ENCODE results near the gene AKT3. TPM values are rescaled to one million over a fixed set of nuclear protein-coding genes. Genes with fewer than 3 reads are reported as not detected.
A peak's percentile ranks its signal among the peaks of the same experiment; 100 is the strongest.
"Not testable (repeated sequence)": the region's sequence is repeated elsewhere in the genome, so short reads cannot be mapped to it uniquely, and the experiment has no call there.

Gene AKT3
- polyA plus RNA-seq, 3 donors from 2014 or later = 2.5 to 7.3 (median 5.2) TPM

DNA sequence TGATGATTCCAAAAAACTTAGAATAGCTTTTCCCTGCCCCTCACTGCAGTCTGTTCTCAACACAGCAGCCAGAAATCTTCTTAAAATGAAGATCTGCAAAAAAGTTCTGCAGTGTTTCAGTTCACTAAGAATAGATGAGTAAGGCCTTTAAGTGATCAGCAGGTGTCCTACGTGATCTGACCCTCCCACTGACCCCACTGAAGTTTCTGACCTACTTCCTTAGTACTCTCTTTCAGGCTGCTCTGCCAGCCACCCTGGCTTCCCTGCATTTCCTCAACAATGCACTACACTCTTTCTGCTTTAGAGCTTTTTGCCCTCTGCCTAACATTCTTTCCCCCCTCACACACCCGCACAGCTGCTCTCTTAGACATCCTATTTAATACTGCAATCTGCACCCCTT is 182.5 kb downstream of the AKT3 start:
- no peaks in the 10 kb centered on the region for H3K27me3 Mint-ChIP-seq (ENCODE audit: low read depth in 3 of 3)
- no peaks in the 10 kb centered on the region for H3K9me3 Mint-ChIP-seq

DNA sequence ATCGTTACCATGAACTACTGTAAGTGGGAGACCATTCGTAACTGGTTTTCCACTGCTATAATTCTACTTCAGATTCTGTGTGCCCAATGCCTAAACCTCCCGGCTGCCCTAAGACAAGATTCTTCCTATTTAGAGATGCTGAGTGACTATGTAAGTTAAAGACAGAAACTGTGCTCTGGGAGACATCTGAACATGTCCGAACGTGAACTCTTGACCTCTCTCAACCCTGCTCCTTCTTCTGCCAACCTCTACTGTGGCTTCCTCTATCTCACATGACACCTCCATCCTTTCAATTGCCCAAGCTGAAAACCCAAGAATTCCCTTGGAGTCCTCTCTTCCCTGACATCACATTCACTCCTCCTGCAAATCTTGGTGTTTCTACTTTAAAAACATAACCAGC is 182.9 kb downstream of the AKT3 start:
- peak overlapping the region in 2 of 6 donors; percentile 32 to 66 for H3K27ac Mint-ChIP-seq
- peaks cover 3 to 11% (median 7%) of the 10 kb centered on the region in 3 donors for H3K36me3 Mint-ChIP-seq
- no peaks in the 10 kb centered on the region for H3K27me3 Mint-ChIP-seq (ENCODE audit: low read depth in 3 of 3)
- no peak overlapping the region for H3K4me3 Mint-ChIP-seq
- H3K9me3 Mint-ChIP-seq = no peaks in the 10 kb centered on the region
- no peak for DNase-seq
- peaks cover 13 to 38% of the 10 kb centered on the region in 2 donors for H3K4me1 Mint-ChIP-seq

More for the DNA sequence above, 182.5 kb downstream of the AKT3 start:
- Mint-ChIP-seq H3K27ac (peak overlapping the region in 2 of 6 donors; percentile 32 to 66), H3K4me3 (no peak overlapping the region), H3K4me1 (peaks cover 13 to 38% of the 10 kb centered on the region in 2 donors), H3K36me3 (peaks cover 3 to 11% (median 7%) of the 10 kb centered on the region in 3 donors)
- DNase-seq = no peak

DNA sequence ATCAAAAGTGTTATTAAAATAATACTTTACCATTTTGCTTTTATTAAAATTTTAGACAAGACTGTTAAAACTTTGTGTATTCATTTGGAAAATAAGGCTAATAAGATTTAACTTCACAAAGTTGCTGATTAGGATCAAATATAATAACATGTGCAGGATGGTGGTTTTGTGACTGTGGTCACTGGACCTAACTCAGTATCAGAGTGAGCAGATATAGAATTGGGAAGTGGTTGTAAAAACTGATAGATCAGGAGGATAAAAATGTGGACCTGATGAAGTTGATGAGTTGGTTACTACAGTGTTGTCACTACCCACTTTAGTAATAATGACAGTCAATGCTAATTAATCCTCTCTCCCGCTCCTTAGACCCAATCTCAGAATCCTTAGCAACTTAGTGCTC is 186.4 kb downstream of the AKT3 start:
- Mint-ChIP-seq H3K27ac (peak overlapping the region in 2 of 6 donors; percentile 46 to 57), H3K36me3 (peaks cover 8 to 22% (median 19%) of the 10 kb centered on the region in 3 donors), H3K4me3 (no peak overlapping the region), H3K9me3 (no peaks in the 10 kb centered on the region), H3K27me3 (ENCODE audit: low read depth in 3 of 3) (no peaks in the 10 kb centered on the region), H3K4me1 (peaks cover 10 to 43% of the 10 kb centered on the region in 2 donors)
- DNase-seq = no peak

DNA sequence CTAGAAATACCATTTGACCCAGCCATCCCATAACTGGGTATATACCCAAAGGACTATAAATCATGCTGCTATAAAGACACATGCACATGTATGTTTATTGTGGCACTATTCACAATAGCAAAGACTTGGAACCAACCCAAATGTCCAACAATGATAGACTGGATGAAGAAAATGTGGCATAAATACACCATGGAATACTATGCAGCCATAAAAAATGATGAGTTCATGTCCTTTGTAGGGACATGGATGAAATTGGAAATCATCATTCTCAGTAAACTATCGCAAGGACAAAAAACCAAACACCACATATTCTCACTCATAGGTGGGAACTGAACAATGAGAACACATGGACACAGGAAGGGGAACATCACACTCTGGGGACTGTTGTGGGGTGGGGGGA is 187.9 kb downstream of the AKT3 start:
- not testable (repeated sequence) for H3K27me3 Mint-ChIP-seq (ENCODE audit: low read depth in 3 of 3); H3K4me3 Mint-ChIP-seq; H3K9me3 Mint-ChIP-seq; DNase-seq; H3K27ac Mint-ChIP-seq
- Mint-ChIP-seq H3K4me1 (peaks cover 4 to 47% of the 10 kb centered on the region in 2 donors), H3K36me3 (peaks cover 15 to 22% (median 17%) of the 10 kb centered on the region in 3 donors)

DNA sequence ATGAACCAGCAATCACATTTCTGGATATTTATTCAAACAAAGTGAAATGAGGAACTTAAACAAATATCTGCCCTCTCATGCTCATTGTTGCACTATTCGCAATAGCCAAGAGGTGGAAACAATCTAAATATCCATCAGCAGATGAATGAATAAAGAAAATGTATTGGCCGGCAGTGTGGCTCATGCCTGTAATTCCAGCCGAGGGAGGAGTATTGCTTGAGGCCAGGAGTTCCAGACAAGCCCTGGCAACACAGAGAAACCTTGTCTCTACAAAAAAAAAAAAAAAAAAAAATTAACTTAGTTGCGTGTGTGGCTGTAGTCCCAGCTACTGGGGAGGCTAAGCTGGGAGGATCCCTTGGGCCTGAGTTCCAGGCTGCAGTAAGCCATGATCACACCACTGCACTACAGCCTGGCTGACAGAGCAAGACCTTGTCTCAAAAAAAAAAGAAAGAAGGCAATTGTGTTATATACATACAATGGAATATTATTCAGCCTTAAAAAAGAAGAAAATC is 191.4 kb downstream of the AKT3 start:
- Mint-ChIP-seq H3K36me3 (peaks cover 15 to 19% (median 15%) of the 10 kb centered on the region in 3 donors), H3K27me3 (ENCODE audit: low read depth in 3 of 3) (no peaks in the 10 kb centered on the region), H3K4me3 (no peak overlapping the region), H3K9me3 (no peaks in the 10 kb centered on the region), H3K27ac (no peak overlapping the region), H3K4me1 (peaks cover 6 to 38% of the 10 kb centered on the region in 2 donors)
- no peak for DNase-seq

DNA sequence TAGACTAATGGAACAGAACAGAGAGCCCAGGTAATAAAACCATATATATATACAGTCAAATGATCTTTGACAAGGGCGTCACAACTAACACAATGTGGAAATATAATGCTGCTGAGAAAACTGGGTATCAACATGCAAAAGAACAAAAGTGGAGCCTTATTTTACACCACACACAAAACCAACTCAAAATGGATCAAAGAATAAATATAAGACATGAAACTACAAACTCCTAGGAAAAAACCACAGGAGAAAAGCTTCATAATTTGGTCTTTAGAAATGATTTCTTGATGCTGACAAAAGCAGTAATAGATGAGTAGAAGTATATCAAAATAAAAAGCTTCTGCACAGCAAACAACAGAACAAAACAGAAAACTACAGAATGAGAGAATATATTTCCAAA is 192.2 kb downstream of the AKT3 start:
- Mint-ChIP-seq H3K9me3 (no peaks in the 10 kb centered on the region), H3K4me1 (peaks cover 5 to 36% of the 10 kb centered on the region in 2 donors), H3K36me3 (peaks cover 12 to 15% (median 15%) of the 10 kb centered on the region in 3 donors), H3K27ac (no peak overlapping the region), H3K27me3 (ENCODE audit: low read depth in 3 of 3) (no peaks in the 10 kb centered on the region), H3K4me3 (no peak overlapping the region)
- no peak for DNase-seq

DNA sequence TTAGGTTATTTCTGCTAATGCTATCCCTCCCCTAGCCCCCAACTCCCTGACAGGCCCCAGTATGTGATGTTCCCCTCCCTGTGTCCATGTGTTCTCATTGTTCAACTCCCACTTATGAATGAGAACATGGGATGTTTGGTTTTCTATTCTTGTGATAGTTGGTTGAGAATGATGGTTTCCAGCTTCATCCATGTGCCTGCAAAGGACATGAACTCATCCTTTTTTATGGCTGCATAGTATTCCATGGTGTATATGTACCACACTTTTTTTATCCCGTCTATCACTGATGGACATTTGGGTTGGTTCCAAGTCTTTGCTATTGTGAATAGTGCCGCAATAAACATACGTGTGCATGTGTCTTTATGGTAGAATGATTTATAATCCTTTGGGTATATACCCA is 200.5 kb downstream of the AKT3 start:
- not testable (repeated sequence) for H3K27ac Mint-ChIP-seq; DNase-seq; H3K27me3 Mint-ChIP-seq (ENCODE audit: low read depth in 3 of 3); H3K9me3 Mint-ChIP-seq; H3K4me3 Mint-ChIP-seq
- H3K4me1 Mint-ChIP-seq = peaks cover 0 to 13% of the 10 kb centered on the region in 2 donors
- peaks cover 15 to 29% (median 20%) of the 10 kb centered on the region in 3 donors for H3K36me3 Mint-ChIP-seq

DNA sequence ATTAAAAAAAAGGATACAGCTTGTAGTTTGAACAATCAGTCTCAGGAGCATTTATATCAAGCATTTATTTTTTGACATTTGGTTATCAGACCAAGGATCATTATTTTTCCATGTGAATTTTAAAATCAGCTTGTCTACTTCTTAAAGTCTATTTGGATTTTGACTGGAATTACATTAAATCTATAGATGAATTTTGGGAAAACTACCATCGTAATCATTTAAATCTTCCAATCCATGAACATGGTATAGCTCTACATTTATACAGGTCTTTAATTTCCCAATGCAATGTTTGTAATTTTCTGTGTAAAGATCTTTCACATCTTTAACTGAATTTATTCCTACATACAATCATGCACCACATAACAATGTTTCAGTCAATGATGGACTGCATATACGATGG is 203.2 kb downstream of the AKT3 start:
- no peak for DNase-seq
- peaks cover 0 to 2% (median 2%) of the 10 kb centered on the region in 3 donors for H3K27me3 Mint-ChIP-seq (ENCODE audit: low read depth in 3 of 3)
- no peaks in the 10 kb centered on the region for H3K4me1 Mint-ChIP-seq
- peaks cover 15 to 32% (median 20%) of the 10 kb centered on the region in 3 donors for H3K36me3 Mint-ChIP-seq
- H3K27ac Mint-ChIP-seq = no peak overlapping the region
- no peak overlapping the region for H3K4me3 Mint-ChIP-seq
- peaks cover 0 to 2% (median 0%) of the 10 kb centered on the region in 6 donors for H3K9me3 Mint-ChIP-seq

DNA sequence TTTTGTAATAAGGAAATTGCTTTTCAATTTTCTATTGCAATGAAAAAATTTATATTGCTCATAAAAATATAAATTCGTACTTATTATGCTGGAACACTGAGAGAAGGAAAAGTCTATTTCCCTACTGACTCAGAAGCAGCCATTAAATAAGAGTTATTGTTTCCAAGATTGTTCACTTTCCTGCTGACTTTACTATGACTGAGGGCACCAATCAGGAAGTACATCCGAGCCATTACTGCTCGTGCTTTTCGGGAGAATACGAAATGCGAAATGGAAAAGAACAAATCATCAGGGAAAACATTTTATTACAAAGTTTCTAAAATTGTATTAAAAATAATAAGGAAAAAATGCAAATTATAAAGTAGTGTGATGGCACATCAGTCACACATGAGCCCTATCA is 204.8 kb downstream of the AKT3 start:
- Mint-ChIP-seq H3K36me3 (peaks cover 5 to 17% (median 8%) of the 10 kb centered on the region in 3 donors), H3K9me3 (peaks cover 0 to 2% (median 0%) of the 10 kb centered on the region in 6 donors), H3K27me3 (ENCODE audit: low read depth in 3 of 3) (peaks cover 0 to 2% (median 0%) of the 10 kb centered on the region in 3 donors), H3K4me3 (no peak overlapping the region), H3K4me1 (peaks cover 0 to 12% of the 10 kb centered on the region in 2 donors), H3K27ac (no peak overlapping the region)
- DNase-seq = no peak

DNA sequence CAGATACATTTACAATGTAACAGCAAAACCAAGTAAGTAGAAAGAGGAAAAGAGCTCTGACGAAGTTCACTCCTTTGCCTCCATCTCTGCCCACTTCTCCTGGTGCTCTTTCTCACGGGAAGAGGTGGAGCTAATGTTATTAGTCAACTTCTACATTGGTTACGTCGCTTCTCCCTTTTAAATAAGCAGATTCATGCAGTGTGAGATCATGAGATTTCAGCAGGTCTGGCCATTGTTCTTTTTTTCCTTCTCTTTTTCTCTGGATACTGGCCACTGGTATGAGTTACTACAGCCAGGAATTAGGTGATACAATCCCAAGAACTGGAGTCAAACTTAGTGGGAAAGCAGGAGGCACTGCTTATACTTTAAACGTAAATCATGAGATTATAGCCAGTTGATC is 207.1 kb downstream of the AKT3 start:
- H3K27ac Mint-ChIP-seq = peak overlapping the region in 1 of 6 donors; percentile 29
- DNase-seq = no peak
- no peak overlapping the region for H3K4me3 Mint-ChIP-seq
- no peaks in the 10 kb centered on the region for H3K27me3 Mint-ChIP-seq (ENCODE audit: low read depth in 3 of 3)
- H3K36me3 Mint-ChIP-seq = peaks cover 4 to 19% (median 8%) of the 10 kb centered on the region in 3 donors
- peaks cover 10 to 35% of the 10 kb centered on the region in 2 donors for H3K4me1 Mint-ChIP-seq
- no peaks in the 10 kb centered on the region for H3K9me3 Mint-ChIP-seq

DNA sequence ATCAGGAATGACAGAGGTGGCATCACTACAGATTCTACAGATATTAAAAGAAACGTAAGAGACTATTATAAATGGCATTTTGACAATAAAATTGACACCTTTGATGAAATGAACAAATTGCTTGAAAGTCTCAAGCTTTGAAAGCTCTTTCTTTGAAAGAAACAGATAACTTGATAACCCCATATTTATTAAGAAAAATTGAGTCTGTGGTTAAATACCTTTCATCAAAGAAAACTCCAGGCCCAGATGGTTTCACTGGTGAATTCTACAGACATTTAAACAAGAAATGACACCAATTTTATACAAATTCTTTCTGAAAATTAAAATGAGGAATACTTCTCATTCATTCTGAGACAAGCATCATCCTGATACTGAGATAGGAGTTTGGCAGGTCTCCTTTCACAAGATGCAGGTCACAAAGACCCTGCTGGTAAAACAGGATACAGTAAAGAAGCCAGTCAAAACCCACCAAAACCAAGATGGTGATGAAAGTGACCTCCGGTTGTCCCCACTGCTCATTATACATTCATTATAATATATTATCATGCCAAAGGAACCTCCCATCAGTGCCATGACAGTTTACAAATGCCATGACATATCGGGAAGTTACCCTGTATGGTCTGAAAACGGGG is 210.9 kb downstream of the AKT3 start:
- no peaks in the 10 kb centered on the region for H3K9me3 Mint-ChIP-seq

DNA sequence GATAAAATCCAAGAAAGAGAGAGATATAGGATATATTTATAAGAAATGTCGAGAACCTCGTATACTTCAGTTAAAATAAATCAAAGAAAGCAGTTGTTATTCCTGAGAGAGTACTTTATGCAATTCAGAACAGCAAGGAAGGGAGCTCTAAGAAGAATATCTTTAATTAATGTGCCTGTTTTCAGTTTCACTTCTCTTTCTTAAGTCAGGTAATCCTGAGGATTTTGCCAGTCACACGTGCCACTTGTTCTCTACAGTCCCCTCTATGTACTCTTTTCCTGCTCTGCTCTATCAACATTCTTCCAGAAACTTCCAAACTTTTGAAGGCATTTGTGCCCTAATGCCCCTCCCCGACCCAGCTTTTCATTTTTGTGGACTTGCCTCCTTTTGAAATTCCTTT is 211.9 kb downstream of the AKT3 start:
- Mint-ChIP-seq H3K4me1 (peaks cover 13 to 40% of the 10 kb centered on the region in 2 donors), H3K27me3 (ENCODE audit: low read depth in 3 of 3) (no peaks in the 10 kb centered on the region), H3K27ac (peak overlapping the region in 4 of 6 donors; percentile 42 to 71 (median 47)), H3K9me3 (no peaks in the 10 kb centered on the region), H3K4me3 (peak overlapping the region in 2 of 5 donors; percentile 16 to 30), H3K36me3 (peaks cover 0 to 10% (median 0%) of the 10 kb centered on the region in 3 donors)
- no peak for DNase-seq

More for the DNA sequence above, 210.9 kb downstream of the AKT3 start:
- H3K27me3 Mint-ChIP-seq (ENCODE audit: low read depth in 3 of 3) = no peaks in the 10 kb centered on the region
- DNase-seq = no peak
- H3K4me1 Mint-ChIP-seq = peaks cover 13 to 40% of the 10 kb centered on the region in 2 donors
- peak overlapping the region in 1 of 5 donors; percentile 60 for H3K4me3 Mint-ChIP-seq
- H3K27ac Mint-ChIP-seq = peak overlapping the region in 3 of 6 donors; percentile 30 to 49 (median 48)
- peaks cover 0 to 10% (median 0%) of the 10 kb centered on the region in 3 donors for H3K36me3 Mint-ChIP-seq

DNA sequence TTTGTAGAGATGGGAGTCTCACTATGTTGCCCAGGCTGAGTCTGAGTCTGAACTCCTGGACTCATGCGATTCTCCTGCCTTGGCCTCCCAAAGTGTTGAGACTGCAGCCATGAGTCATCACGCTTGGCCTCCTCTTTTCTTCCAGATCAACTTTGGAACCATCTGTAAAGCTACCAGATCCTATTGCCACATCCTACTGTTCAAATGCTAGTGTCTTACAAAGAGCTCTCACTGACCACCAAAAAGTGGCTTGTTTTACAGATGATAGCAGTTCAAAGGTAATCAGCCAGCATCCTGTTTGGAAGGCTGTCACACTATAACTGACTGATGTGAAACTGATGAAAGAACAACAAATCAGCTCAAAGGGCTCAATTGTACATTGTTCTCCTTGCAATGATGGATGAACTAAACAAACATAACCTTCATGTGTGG is 221.6 kb downstream of the AKT3 start:
- no peaks in the 10 kb centered on the region for H3K4me1 Mint-ChIP-seq
- H3K9me3 Mint-ChIP-seq = peaks cover 0 to 4% (median 0%) of the 10 kb centered on the region in 6 donors
- no peak overlapping the region for H3K27ac Mint-ChIP-seq
- peaks cover 0 to 3% (median 2%) of the 10 kb centered on the region in 3 donors for H3K27me3 Mint-ChIP-seq (ENCODE audit: low read depth in 3 of 3)
- DNase-seq = no peak
- H3K36me3 Mint-ChIP-seq = peaks cover 26 to 62% (median 40%) of the 10 kb centered on the region in 3 donors
- H3K4me3 Mint-ChIP-seq = no peak overlapping the region

DNA sequence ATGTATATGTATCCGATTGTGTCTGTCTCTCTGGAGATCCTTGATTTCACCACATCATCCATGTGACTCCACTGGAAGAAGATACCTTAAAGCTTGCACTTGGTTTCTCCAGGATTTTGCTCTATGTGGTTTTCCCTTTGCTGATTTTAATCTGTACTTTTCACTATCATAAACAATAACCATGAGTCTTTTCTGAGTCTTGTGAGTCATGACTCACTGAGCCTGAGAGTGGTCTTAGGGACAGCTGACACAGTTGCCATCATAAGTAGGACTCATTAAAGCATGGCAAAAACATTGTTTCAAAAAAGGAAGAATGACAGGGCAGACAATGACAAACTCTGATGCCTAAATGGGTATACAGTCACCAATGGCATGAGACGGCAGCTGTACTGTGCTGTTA is 226.2 kb downstream of the AKT3 start:
- Mint-ChIP-seq H3K9me3 (peaks cover 0 to 4% (median 0%) of the 10 kb centered on the region in 6 donors), H3K4me3 (no peak overlapping the region), H3K27ac (no peak overlapping the region), H3K36me3 (peaks cover 24 to 64% (median 45%) of the 10 kb centered on the region in 3 donors), H3K27me3 (ENCODE audit: low read depth in 3 of 3) (peaks cover 0 to 3% (median 2%) of the 10 kb centered on the region in 3 donors), H3K4me1 (peaks cover 1 to 22% of the 10 kb centered on the region in 2 donors)
- no peak for DNase-seq
